HepG2 (cell line): ENCODE results near the gene SETD1A. TPM values are rescaled to one million over a fixed set of nuclear protein-coding genes. Genes with fewer than 3 reads are reported as not detected.

Experiments used
- CAMTA2 ChIP-seq: sonication (generic); formaldehyde crosslinking; IDR thresholded peaks from 2 replicates; pipeline ENCODE4 v1.4.0; 2020; ENCODE audit warnings: mild to moderate bottlenecking, missing genetic modification reagents, borderline replicate concordance
- CBX1 ChIP-seq: IDR thresholded peaks from one replicate; pipeline ENCODE4 v1.6.1; 2016; ENCODE audit warnings: antibody characterized with exemption, low read depth
- EP300 ChIP-seq, 3 experiments: sonication (generic) in 1 of 3; formaldehyde crosslinking in 1 of 3; IDR thresholded peaks; 2 replicates each; pipeline versions ENCODE4 v1.5.1 to v1.6.1; 2011 to 2020; ENCODE audit warnings: low read depth in 2 of 3, low read length in 2 of 3, borderline replicate concordance in 1 of 3, improper control_type of control experiment in 1 of 3, mild to moderate bottlenecking in 1 of 3, missing genetic modification reagents in 1 of 3, moderate library complexity in 1 of 3
- ERF ChIP-seq: IDR thresholded peaks from 2 replicates; pipeline ENCODE4 v1.6.1; 2018; ENCODE audit warnings: missing biosample characterization, missing genetic modification reagents
- FOSL1 ChIP-seq: sonication (generic); formaldehyde crosslinking; IDR thresholded peaks from 2 replicates; pipeline ENCODE4 v1.9.0; 2021; ENCODE audit warnings: missing genetic modification reagents, borderline replicate concordance
- HNF4G ChIP-seq, 2 experiments: sonication (generic) in 1 of 2; formaldehyde crosslinking in 1 of 2; IDR thresholded peaks; 2 replicates each; pipeline versions ENCODE4 v1.4.0 to v1.6.1; 2011 to 2020; ENCODE audit warnings: borderline replicate concordance in 2 of 2, low read depth in 2 of 2, mild to moderate bottlenecking in 2 of 2, low read length in 1 of 2, missing genetic modification reagents in 1 of 2, moderate library complexity in 1 of 2
- IKZF1 ChIP-seq: fragments of 450-650 bp; IDR thresholded peaks from 2 replicates; pipeline ENCODE4 v1.7.1; 2016
- SIN3B ChIP-seq: fragments of 150-350 bp; IDR thresholded peaks from 2 replicates; pipeline ENCODE4 v1.6.1; 2014; ENCODE audit warnings: low read length
- SRSF4 ChIP-seq: fragments of 200-400 bp; formaldehyde crosslinking; IDR thresholded peaks from one replicate; pipeline ENCODE4 v1.6.1; 2018; ENCODE audit warnings: mild to moderate bottlenecking, low read depth, low read length, moderate library complexity; ENCODE audit not compliant: poor library complexity, severe bottlenecking
- SRY ChIP-seq: sonication (generic); formaldehyde crosslinking; IDR thresholded peaks from 2 replicates; pipeline ENCODE4 v1.8.0; 2022; ENCODE audit warnings: mild to moderate bottlenecking, missing genetic modification reagents
- YEATS2 ChIP-seq: sonication (generic); formaldehyde crosslinking; IDR thresholded peaks from 2 replicates; pipeline ENCODE4 v1.4.0; 2020; ENCODE audit warnings: missing genetic modification reagents, borderline replicate concordance
- ZFX ChIP-seq: sonication (generic); formaldehyde crosslinking; IDR thresholded peaks from 2 replicates; pipeline ENCODE4 v1.4.0; 2020; ENCODE audit warnings: mild to moderate bottlenecking, low read depth, missing genetic modification reagents, moderate library complexity
- ZNF292 ChIP-seq: sonication (generic); formaldehyde crosslinking; IDR thresholded peaks from 2 replicates; pipeline ENCODE4 v1.8.1; 2022; ENCODE audit warnings: mild to moderate bottlenecking, low read depth, missing genetic modification reagents, borderline replicate concordance
- polyA plus RNA-seq, 8 experiments: library from polyadenylated mRNA; depleted of rRNA in 3 of 8; stranded (reverse) in 7 of 8; unstranded in 1 of 8; fragments of >200 nt; fragmentation: Illumina TruSeq in 4 of 8; extraction: Trizol in 4 of 8; gene quantifications; 2 replicates each; pipeline versions ENCODE4 v1.2.1 to v1.2.3, GENCODE V29; 2011 to 2016; ENCODE audit warnings: low read depth in 4 of 8, missing spikeins in 1 of 8, mixed read lengths in 1 of 8; ENCODE audit not compliant: insufficient read depth in 1 of 8
- total RNA-seq, 5 experiments: library from RNA; depleted of rRNA; stranded (reverse); fragments of >200 nt; fragmentation: Illumina TruSeq; extraction: Trizol; gene quantifications; 2 replicates each; pipeline ENCODE4 v1.2.3, GENCODE V29; 2016; ENCODE audit warnings: low read depth in 1 of 5
- TF ChIP-seq, protein P1 (sequence below): sonication (generic); formaldehyde crosslinking; conservative IDR thresholded peaks from 2 replicates; pipeline ENCODE4 v1.4.0; 2020; ENCODE audit warnings: missing genetic modification reagents
- TF ChIP-seq, protein P2 (sequence below): sonication (generic); formaldehyde crosslinking; IDR thresholded peaks from 2 replicates; pipeline ENCODE4 v1.8.0; 2022; ENCODE audit warnings: mild to moderate bottlenecking, missing genetic modification reagents, moderate library complexity
- TF ChIP-seq, protein P3 (sequence below): sonication (generic); formaldehyde crosslinking; conservative IDR thresholded peaks from 2 replicates; pipeline ENCODE4 v1.5.0; 2020; ENCODE audit warnings: missing genetic modification reagents
- TF ChIP-seq, protein P4 (sequence below): sonication (generic); formaldehyde crosslinking; IDR thresholded peaks from 2 replicates; pipeline ENCODE4 v1.8.1; 2023; ENCODE audit warnings: missing genetic modification reagents, inconsistent platforms, borderline replicate concordance
- TF ChIP-seq, protein P5 (sequence below): sonication (generic); formaldehyde crosslinking; IDR thresholded peaks from 2 replicates; pipeline ENCODE4 v1.5.1; 2020; ENCODE audit warnings: missing genetic modification reagents, mild to moderate bottlenecking, borderline replicate concordance
- TF ChIP-seq, protein P6 (sequence below): IDR thresholded peaks from 2 replicates; pipeline ENCODE4 v1.6.1; 2016
- TF ChIP-seq, protein P7 (sequence below): sonication (generic); formaldehyde crosslinking; IDR thresholded peaks from 2 replicates; pipeline ENCODE4 v1.5.0; 2020; ENCODE audit warnings: missing genetic modification reagents

The SETD1A gene
- total and polyA plus RNA-seq, 2 of the 13 experiments (the other 11 are each of a cell fraction or from before 2014, with no cell fraction given) = 3.8 to 5.6 TPM

DNA sequence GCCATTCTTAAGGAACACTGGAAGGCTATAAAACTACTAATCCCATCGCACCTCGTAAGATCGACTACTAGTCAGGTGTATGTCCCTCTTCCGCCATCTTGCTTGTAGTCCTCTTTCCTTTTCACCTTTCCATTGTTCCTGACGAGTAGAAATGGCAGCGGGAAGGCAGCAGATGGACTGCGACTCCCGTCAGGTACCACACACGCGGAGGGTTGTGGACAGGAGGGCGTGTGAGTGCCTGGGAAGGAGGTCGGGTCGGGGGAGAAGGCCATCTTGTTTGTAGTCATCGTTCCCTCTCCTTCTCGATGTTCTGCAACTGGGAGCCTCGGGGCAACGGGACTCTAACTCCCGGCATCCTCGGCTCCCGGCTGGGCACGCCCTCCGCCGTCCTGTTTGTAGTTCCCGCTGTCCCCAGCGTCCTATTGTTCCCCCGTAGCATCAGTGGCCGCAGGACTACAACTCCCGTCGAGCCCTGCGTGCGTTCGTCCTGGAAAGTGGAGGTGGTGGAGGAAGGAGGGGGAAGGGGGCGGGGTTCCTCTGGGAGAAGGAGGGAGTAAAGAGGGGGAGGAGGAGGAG lies 34.5 kb upstream of the SETD1A start (continued):
- TF ChIP-seq, protein P1, sequence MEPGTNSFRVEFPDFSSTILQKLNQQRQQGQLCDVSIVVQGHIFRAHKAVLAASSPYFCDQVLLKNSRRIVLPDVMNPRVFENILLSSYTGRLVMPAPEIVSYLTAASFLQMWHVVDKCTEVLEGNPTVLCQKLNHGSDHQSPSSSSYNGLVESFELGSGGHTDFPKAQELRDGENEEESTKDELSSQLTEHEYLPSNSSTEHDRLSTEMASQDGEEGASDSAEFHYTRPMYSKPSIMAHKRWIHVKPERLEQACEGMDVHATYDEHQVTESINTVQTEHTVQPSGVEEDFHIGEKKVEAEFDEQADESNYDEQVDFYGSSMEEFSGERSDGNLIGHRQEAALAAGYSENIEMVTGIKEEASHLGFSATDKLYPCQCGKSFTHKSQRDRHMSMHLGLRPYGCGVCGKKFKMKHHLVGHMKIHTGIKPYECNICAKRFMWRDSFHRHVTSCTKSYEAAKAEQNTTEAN (CRISPR knock-in tag) = no peak; the same call in 1 of the 2 replicates
- TF ChIP-seq SRY (peak; percentile 91; the same call in 1 of the 2 replicates), EP300 (IDR thresholded peaks at IDR 0.05; ENCODE audit: low read depth in 2 of 2, low read length in 2 of 2) (no peak), EP300 (CRISPR knock-in tag; IDR thresholded peaks at IDR 0.05; ENCODE audit: borderline replicate concordance) (peak; percentile 59; the same call in 1 of the 2 replicates), IKZF1 (no peak), CBX1 (no peak), ZFX (0 out of 2 replicates have a peak, but pooled peaks have one; percentile 47), SIN3B (peak; percentile 87), ZNF292 (CRISPR knock-in tag) (no peak), SRSF4 (no peak), HNF4G (IDR thresholded peaks at IDR 0.05; ENCODE audit: borderline replicate concordance, low read depth, low read length) (no peak), HNF4G (CRISPR knock-in tag; IDR thresholded peaks at IDR 0.05; ENCODE audit: borderline replicate concordance, low read depth) (no peak), FOSL1 (no peak), ERF (CRISPR knock-in tag) (no peak), YEATS2 (no peak; the same call in 1 of the 2 replicates), CAMTA2 (CRISPR knock-in tag) (no peak)
- TF ChIP-seq, protein P2, sequence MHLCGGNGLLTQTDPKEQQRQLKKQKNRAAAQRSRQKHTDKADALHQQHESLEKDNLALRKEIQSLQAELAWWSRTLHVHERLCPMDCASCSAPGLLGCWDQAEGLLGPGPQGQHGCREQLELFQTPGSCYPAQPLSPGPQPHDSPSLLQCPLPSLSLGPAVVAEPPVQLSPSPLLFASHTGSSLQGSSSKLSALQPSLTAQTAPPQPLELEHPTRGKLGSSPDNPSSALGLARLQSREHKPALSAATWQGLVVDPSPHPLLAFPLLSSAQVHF = no peak
- TF ChIP-seq, protein P3, sequence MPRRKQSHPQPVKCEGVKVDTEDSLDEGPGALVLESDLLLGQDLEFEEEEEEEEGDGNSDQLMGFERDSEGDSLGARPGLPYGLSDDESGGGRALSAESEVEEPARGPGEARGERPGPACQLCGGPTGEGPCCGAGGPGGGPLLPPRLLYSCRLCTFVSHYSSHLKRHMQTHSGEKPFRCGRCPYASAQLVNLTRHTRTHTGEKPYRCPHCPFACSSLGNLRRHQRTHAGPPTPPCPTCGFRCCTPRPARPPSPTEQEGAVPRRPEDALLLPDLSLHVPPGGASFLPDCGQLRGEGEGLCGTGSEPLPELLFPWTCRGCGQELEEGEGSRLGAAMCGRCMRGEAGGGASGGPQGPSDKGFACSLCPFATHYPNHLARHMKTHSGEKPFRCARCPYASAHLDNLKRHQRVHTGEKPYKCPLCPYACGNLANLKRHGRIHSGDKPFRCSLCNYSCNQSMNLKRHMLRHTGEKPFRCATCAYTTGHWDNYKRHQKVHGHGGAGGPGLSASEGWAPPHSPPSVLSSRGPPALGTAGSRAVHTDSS = no peak
- TF ChIP-seq, protein P4, sequence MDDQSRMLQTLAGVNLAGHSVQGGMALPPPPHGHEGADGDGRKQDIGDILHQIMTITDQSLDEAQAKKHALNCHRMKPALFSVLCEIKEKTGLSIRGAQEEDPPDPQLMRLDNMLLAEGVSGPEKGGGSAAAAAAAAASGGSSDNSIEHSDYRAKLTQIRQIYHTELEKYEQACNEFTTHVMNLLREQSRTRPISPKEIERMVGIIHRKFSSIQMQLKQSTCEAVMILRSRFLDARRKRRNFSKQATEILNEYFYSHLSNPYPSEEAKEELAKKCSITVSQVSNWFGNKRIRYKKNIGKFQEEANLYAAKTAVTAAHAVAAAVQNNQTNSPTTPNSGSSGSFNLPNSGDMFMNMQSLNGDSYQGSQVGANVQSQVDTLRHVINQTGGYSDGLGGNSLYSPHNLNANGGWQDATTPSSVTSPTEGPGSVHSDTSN (CRISPR knock-in tag) = no peak
- TF ChIP-seq, protein P5, sequence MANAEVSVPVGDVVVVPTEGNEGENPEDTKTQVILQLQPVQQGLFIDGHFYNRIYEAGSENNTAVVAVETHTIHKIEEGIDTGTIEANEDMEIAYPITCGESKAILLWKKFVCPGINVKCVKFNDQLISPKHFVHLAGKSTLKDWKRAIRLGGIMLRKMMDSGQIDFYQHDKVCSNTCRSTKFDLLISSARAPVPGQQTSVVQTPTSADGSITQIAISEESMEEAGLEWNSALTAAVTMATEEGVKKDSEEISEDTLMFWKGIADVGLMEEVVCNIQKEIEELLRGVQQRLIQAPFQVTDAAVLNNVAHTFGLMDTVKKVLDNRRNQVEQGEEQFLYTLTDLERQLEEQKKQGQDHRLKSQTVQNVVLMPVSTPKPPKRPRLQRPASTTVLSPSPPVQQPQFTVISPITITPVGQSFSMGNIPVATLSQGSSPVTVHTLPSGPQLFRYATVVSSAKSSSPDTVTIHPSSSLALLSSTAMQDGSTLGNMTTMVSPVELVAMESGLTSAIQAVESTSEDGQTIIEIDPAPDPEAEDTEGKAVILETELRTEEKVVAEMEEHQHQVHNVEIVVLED (CRISPR knock-in tag) = peak; percentile 89
- TF ChIP-seq, protein P6, sequence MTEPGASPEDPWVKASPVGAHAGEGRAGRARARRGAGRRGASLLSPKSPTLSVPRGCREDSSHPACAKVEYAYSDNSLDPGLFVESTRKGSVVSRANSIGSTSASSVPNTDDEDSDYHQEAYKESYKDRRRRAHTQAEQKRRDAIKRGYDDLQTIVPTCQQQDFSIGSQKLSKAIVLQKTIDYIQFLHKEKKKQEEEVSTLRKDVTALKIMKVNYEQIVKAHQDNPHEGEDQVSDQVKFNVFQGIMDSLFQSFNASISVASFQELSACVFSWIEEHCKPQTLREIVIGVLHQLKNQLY (CRISPR knock-in tag) = no peak
- TF ChIP-seq, protein P7, sequence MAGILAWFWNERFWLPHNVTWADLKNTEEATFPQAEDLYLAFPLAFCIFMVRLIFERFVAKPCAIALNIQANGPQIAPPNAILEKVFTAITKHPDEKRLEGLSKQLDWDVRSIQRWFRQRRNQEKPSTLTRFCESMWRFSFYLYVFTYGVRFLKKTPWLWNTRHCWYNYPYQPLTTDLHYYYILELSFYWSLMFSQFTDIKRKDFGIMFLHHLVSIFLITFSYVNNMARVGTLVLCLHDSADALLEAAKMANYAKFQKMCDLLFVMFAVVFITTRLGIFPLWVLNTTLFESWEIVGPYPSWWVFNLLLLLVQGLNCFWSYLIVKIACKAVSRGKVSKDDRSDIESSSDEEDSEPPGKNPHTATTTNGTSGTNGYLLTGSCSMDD = no peak
